GM21390 (cell line): ENCODE measurements around the gene GOT1.

Source experiments
- ATAC-seq: cut with Tn5 transposase; IDR thresholded peaks from one replicate; pipeline ENCODE4 v1.9.1; 2021; ENCODE audit not compliant: unreplicated experiment

The GOT1 gene

DNA sequence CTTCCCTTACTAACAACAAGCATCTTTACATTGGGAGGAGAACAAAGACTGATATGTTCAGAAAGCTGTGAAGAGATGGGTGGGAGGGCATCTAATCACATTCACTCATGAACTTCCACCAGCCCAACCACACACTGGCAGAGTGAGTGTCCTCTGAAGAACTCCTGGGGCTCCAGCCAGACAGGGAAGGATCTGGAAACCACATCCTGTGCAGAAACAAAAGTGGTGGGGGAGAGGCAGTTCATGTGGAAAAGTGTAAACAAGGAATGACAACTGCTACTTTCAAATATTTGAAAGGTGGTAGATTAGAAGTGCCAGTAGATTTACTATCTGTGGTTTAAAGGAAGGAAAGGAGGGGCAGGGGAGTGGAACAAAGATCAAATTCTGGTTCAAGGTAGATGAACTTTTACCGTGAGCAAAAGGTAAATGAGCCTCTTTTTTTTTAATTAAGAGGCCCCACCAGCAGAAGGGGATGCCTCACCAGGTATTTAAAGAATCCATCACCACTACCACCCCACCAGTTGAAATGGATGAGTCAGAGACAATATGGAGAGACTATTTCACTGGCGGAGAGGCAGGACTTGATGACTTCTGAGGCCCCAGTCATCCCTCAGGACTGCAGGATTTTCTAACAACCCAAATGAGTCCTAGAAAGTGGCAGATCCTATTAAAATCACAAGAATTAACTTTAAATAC lies 34.5 kb downstream of the GOT1 start:
- no peak for ATAC-seq

DNA sequence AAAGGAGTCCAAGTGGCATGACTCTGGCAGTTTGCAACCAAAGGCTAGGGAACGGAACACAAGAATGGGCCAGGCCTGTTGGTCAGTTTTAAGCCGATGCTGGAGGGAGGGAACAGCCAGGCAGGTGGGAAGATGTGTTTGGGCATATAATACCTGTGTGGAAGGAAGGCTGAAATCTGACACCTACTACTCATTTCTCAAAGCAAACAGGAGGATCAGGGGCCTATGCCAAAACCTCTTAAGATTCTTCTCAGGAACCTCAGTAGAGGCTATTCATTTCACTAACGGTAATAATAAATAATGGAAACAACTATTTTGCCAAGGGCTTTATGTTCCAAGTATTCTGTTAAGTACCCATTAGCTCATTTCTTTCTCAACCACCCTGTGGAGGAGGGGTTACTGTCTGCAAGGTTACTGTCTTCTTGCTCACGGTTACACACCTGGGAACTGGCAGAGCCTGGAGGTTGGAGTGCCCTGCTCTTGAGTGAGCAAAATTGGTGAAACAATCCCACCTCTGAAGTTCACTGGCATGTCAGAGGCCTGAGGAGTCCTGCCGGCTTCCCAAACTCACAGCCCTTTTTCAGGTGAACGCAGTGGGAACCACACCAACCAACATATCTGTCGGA lies 35.5 kb downstream of the GOT1 start:
- no peak for ATAC-seq

DNA sequence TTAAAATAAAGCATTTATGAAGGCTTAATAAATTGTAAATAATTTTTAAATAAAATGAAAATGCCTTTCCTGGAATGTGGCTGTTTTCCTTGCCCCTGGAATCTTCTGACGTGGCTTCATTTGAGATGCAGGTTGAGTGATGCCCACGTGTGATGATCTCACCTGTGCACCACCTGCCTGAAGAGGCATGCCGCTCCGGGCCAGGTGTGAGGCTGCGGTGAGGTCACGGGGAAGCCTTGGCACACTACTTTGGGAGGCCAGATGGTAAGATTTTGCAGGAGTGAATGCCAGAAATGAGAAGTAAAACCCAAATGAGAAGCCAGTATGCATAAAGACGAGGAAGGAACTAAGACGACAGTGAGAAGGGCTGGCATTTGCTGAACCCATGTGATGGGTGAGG lies 36.2 kb downstream of the GOT1 start:
- no peak for ATAC-seq

DNA sequence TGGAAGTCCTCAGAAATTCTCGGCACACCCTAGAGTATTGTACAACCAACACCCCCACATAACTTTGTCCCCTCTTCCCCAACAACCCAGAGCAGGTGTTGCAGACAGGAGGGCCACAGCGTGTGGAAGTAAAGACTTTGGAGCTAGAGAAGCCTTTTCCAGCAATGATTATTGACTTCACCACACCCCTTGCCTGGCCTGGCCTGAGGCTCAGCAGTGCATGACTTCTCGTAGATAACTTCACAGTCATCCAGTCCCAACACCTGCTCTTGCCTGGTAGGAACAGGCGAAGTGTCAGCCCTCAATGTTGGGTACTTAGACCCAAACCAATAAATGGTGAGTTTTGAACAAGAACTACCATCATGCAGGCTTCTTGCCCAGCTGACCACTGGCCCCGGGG lies 36.7 kb downstream of the GOT1 start:
- no peak for ATAC-seq

DNA sequence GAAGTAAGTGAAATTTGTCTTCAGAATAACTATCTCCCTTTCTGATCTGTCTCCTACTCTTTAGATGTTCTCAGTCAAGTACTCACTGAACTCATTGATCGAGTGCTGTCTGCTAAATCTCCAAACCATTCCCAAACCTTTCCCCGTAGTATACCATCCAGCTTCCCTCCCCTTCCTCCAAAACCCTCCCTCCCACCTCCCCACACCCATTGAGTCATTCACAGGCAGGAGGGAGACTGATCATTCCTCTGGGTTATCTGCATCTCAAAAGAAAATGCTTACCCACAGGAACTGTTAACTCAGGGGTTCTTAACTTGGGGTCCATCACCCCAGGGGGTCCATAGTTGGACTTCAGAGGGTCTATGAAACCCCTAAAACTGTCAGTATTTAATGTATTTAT lies 37.4 kb downstream of the GOT1 start:
- no peak for ATAC-seq

DNA sequence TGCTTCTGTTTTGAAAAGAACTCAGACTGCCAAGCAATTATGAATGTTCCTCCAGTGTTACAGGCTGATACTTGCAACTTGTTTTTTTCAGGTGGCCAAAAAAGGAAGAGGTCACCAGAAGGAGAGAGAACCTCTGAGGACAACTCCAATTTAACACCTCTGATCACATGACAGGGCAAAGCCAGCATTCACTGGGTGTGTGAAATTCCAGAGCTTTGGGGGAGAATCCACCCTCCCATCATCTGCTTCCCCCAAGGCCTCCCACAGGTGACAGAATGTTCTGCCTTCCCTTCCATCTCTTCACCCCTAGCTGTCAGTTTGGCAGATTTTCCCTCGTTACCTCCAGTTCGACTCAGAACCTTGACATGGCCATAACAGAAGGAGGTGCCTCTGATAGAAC lies 39.1 kb downstream of the GOT1 start:
- ATAC-seq = no peak

DNA sequence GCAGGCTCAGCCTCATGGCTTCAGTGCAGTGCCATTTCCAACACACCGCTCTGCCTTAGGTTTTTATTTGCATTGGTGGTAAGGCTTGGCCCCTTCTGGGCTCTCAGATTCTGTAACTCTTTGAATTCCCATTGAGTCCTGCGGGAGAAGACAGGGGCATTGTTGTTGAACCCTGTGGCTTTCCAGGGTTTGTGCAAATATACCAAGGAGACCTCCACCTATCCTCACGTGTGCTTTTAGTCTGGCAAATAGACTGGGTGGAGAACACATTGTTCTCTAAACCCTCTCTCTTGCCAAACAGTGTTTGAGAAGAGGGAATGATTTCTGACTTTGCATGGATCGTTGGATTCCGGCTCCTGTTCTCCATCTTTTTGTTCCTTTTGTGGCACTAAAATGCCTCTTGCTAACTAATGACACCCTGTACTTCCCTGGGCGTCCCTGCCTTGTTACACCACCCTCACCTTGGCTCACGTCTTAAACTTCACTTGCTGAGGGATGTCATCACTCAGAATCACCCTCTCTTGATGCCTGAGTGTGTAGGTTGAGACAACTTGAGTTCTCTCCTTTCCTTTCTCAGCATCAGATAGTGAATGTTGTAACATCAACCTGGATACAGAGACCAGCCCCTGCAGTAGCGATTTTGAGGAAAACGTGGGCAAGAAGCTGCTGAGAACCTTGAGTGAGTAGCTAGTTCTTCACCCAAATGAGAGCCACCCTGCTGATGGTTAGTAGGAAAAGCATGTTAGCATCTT lies 40.5 kb downstream of the GOT1 start:
- ATAC-seq = no peak

DNA sequence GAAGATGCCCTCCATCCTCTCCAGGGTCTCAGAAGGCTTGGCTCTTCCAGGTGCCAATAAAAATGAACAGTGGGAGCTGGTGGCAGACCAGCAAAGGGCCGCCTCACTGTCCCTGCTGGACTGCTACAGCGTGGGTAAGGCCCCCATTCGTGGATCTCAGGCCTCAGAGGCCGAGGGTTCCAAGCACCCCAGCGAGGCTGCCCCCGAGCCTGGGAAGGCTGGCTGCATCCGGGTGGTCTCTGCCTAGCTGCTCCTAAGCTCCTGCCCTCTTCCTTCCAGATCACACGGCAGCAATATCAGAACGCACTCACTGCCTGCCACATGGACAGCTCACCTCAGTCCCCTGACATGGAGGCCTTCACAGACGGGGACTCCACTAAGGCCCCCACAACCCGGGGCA lies 42.9 kb downstream of the GOT1 start:
- ATAC-seq = no peak

DNA sequence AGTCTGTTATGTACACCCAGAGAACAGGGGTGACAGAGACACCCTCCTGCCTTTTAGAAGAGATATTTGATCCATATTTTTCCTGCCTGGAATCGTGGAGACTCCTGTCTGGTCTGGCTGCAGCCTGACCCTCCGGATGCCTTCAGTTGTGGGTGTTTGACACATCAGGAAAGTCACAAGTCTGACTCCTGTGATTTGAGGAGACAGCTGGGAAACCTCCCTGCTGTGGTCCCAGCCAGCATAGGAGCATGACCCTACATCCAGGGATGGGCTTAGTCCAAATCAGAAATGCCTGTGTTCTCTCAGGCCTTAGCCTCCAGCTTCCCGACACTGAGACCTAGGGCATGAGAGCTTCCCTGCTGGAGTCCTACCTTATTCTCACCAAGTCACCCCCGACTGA lies 43.4 kb downstream of the GOT1 start:
- no peak for ATAC-seq

DNA sequence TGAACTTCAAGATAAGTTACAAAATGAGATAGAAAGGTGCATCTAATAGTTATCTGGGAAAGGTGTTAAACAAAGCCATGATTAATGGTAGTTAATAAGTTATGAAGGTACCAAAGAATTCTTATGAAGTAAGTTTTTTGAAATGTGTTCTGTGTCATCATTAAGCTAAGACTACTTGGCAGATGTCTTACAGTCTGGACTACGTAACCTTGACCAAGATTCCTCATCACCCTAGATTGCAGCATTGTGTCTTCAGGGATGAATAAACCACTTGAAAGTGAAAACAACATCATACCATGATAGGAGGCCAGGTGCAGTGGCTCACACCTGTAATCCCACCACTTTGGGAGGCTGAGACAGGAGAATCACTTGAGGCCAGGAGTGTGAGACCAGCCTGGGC lies 48.2 kb downstream of the GOT1 start:
- no peak for ATAC-seq

DNA sequence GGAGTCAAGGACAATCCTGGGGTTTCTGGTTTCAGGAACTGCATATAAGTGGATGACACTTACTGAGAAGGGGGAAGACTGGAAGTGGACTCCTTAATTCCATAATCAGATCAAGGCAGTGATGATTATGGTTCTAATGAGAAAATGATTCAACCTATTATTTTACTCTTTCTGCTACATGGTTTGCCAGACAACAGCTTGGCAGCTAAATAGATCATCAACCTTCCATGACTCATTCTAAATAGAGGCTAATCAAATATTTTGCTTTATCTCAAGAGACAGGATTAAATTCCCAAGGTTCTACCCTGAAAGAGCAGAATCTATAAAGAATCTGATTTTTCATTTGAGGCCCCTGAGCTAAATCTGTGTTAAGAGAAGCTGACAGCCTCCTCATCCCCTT lies 55.0 kb downstream of the GOT1 start:
- ATAC-seq = no peak

DNA sequence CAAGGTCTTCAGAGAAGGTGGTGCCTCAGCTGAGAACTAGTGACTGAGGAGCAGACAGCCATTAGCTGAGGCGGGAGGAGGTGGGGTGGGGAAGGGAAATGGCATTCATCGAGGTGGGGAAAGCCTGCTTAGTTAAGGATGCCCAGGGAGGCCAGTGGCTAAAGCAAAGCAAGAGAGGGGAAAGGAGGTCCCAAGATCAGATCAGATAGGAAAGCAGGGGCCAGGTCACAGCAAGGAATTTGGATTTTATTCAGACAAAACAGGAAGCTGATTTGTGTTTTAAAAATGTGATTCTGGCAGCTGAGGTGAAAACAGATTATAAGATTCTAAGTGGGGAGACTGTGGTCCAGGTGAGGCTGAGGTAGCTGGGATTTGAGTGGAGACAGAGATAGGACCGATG lies 55.5 kb downstream of the GOT1 start:
- ATAC-seq = no peak

DNA sequence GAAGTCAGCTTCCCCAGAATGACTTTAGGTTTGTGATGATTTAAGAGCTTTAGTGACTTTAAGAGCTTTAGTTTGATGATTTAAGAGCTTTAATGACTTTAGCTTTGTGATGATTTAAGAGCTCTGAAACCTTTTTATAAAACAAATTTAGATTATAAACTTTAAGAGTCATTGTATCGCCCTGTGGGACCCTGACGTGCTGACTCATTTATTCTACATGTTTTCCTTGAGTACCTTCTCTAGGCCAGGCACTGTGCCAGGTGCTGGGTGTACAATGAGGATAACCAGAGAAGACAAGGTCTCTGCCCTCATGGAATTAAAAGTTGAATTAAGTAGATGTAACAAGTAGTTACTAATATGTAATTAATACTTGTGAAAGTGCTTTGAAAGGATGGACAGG lies 55.9 kb downstream of the GOT1 start:
- no peak for ATAC-seq

DNA sequence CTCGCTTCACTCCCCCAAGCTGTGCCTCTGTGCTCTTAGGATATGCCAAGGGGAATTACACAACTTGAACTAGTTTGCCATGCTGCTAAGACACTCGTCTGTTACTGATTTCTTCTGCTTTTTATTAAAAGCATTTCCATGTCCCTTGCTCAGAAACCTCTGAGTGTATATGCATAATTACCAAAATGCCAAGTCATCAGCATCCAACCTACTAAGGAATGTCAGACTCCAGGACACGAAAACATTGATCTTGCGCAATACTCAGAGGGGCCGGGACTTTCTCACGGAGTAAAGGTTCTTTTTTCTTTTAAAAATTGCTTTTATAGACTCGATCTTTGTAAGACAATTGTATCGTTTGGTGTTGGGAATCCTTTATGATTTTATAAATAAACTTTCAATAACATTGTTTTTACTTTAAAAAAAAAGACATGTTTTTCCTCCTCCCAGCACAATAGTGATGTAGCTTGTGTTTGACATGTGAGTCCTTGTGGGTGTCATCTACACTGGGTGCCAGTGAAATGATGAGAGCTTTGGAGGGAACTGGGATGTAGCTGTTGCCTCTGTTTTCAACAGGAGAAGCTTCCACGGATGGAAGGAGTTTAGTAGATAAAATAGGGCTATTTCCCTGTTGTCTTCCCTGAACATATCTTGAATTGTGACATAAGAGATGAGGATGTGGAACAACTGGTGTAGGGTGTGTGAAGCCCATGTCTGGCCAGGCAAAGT lies 57.7 kb downstream of the GOT1 start:
- ATAC-seq = no peak

DNA sequence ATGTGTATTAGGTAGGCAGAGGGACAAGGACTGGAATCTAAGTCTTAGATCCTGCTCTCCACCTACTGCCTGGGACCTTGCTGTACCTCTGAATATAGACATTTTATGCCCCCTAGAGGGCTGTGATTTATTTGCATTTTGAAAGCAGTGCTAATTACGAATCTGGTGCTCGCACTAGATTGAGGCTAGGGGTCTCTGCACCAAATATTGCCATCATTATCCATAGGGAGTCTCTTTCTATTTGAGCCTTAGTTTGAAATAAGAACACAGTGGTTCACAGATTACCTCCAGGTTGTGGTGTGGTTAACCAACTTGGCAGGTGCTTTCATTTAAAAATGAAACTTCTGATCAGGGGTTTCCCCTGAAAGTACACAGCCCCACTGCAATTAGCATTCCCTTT lies 59.4 kb downstream of the GOT1 start:
- peak; percentile 95 for ATAC-seq

DNA sequence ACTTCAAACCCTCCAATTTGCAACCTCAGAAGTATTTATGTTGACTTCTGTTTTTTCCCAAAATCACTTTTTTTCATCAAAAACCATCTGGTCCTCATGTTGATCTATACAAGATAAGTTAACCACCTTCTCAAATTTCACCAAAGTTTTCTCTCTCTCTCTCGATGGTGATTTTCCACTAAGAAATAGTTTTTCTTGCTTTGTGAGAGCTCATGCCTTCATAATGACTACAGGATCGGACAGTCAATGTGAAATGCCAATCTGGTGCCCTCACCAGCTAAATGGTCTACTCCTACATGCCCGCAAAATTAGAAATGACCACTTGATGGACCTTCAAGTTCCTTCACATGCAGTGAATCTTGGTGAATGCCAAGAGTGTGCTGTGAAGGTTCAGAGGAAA lies 60.9 kb downstream of the GOT1 start:
- no peak for ATAC-seq

DNA sequence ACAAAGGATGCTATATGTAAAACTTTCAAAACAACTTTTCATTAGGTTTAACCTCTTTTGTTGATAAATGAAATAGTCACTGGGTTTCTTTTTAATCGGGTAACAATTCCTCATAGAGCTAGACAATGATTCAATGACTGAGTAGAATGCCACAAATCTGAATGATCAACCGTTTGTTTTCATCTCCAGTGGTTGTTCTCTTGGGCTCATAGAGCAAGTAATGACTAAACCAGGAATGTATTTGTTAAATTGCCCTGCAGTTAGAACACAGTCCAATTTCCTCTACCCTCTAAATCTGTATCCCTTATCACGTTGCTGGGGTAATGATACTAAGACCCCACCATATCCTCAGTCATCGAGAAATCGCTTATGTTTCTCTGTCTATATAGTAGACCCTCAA lies 61.3 kb downstream of the GOT1 start:
- ATAC-seq = no peak

DNA sequence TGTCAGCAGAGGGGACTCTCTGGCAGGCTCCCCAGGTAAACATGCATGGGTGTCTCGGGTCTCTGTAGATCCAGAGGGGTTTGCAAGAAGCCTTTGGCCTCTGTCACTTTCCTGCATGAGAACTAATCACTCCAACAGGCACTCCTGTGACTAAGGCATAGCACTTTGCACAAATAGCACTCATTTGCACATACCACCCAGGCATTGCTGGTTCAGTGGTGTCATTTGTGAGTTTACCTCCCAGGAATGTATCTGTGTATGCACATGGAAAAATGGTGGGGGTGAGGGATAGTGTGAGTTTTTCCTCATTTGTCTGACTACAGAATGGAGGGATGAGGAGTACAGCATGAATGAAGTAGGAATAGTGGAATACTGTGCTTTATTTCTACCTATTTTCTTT lies 61.8 kb downstream of the GOT1 start:
- ATAC-seq = no peak

DNA sequence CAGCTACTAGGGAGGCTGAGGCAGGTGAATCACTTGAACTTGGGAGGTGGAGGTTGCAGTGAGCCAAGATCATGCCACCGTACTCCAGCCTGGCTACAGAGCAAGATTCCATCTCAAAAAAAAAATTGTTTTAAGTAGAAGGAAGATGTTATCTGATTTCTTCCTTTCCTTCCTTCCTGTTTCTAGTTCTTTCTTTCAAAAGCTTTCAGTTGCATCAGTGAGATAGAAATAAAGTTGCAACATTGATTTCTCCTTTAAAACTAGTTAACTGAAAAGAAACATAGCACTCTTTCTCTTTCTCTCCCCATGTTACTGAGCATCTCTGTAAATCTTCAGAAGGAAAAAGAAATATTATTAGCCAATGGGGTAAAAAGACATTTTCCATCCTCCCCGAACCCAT lies 63.8 kb downstream of the GOT1 start:
- ATAC-seq = no peak

DNA sequence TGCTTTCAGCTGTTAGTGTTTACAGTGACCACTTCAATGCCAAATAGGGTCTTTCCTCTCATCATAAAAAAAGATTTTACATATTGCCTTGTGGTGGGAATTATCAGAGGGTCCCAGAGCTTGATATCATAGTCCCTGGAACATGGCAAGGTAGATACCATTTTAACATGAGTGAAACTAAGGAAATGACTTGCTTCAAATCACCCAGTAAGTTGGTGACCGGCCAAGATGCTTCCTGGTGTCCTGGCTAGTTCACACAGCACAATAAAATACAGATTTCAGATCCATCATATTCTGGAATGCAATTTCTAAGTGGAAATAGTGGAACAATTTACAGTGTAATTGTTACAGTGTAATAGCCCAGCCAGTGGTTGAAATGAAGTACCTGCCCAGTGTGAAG lies 64.7 kb downstream of the GOT1 start:
- no peak for ATAC-seq

DNA sequence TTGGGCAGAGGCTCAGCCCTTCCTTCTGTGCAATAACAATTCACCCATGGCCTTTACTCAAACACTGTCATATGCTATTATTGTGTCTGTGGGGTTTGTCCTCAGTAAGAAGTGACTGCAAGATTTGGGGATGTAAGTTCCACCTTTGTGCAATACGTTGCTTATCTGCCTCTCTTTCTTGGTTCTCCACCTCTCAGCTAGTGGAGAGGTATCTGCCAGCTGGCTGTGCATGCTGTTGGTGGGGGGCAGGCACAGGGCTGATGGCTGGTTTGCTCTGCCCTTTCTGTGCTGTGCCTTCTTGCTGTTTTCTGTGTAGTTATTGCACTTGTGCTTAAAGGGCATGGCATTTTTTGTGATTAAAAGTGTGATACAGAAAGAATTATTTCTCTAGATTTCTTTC lies 65.1 kb downstream of the GOT1 start:
- no peak for ATAC-seq

DNA sequence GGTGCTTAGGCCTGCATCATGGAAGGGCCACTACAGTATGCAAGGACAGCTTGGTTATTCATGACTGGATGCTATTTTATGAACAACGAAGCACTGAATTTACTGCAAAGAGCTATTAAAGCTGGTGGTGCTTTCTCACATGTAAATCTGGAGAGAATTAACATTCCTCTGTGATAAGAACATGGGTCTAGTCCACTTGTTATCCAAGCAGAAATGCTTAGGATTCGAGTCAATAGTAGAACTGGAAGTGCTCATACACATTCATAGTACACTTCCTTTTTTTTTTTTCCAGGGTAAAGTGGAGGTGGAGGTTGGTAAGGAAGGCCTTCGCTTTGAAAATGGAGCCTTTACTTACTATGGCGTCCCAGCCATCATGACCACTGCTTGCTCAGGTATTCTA lies 66.3 kb downstream of the GOT1 start:
- ATAC-seq = no peak
